ENCODE measurements around the gene CNTFR.

The CNTFR gene

DNA sequence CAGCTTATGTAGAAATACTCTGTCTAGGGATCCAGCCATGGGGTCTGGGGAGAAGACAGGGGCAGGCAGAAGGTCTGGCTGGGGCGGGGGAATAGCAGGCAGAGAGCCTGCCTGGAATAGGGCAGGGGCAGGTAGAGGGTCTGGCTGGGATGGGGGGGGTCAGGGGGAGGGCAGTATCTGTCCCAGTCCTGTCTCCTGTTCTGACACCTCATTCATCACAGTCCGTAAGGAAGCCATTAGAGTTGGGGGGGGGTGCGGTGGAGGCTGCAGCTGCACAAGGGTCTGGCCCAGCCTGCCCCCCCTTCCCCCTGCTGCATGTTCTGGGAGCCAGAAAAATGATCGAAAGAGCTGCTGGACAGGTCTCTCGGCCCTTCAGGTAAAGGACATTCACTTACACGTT is 32.6 kb downstream of the CNTFR start:
- DNase-seq (ENCODE audit: extremely low read depth in 1 of 2, low read depth in 1 of 2): no peak

DNA sequence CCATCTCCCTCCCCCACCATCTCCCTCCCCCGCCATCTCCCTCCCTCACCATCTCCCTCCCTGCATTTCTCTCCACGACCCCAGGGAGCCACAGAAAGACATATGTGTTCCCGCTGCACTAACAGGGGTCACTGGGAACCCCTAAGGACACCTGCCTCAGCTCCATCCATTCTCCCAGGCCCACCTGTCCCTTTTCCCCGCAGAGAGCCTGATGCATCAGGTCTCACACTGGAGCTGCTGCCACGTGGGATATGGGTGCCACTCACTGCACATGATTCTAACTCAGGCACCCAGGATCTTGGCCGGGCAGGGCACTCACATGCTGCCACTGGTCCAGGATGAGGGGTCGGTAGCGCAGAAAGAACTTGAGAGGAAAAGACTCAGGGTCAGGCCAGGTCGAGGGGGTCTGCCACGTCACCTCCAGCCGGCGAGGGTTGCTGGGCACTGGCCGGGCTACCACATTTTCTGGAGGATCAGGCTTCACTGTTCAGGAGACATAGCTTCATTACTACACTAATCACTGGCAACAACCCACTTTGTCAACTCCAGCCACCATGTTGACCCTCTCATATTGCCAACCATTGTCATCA is 33.5 kb downstream of the CNTFR start:
- DNase-seq (ENCODE audit: extremely low read depth in 1 of 2, low read depth in 1 of 2): no peak

DNA sequence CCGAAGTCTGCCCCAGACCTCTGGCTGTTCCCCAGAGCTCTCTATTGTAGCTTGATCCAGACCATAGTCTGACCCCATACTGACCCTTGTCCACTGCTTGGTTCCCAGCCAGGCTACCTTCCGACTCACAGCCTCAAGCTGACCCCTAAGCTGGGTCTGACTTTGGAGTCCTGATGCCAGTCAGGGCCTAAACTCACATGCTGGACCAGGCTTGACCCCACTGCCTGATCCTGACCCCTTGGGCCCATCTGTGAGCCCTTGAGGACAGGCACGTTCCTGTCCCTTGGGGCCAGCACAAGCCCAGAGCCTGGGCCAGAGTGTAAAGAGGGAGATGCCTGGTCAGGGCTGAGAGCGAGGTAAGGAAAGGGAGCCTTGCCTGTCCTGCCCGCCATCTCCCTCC is 34.0 kb downstream of the CNTFR start:
- DNase-seq (ENCODE audit: extremely low read depth in 1 of 2, low read depth in 1 of 2): no peak

DNA sequence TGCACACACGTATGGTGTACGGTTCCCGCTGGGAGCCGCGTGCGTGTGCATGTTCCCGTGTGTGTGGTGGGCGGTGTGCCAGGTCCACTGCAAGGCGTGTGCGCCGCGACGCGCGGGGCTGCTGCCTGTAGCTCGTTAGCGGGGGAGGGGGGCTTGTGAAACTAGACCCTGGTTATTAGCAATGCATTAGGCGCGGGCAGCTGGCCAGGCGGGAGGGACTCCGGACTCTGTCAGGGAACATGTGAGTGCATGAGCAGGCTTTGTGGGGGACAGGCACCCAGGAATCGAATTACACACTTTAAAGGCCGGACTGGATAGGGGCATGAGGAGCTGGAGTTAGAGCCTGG is 34.5 kb downstream of the CNTFR start:
- DNase-seq (ENCODE audit: extremely low read depth in 1 of 2, low read depth in 1 of 2): no peak

DNA sequence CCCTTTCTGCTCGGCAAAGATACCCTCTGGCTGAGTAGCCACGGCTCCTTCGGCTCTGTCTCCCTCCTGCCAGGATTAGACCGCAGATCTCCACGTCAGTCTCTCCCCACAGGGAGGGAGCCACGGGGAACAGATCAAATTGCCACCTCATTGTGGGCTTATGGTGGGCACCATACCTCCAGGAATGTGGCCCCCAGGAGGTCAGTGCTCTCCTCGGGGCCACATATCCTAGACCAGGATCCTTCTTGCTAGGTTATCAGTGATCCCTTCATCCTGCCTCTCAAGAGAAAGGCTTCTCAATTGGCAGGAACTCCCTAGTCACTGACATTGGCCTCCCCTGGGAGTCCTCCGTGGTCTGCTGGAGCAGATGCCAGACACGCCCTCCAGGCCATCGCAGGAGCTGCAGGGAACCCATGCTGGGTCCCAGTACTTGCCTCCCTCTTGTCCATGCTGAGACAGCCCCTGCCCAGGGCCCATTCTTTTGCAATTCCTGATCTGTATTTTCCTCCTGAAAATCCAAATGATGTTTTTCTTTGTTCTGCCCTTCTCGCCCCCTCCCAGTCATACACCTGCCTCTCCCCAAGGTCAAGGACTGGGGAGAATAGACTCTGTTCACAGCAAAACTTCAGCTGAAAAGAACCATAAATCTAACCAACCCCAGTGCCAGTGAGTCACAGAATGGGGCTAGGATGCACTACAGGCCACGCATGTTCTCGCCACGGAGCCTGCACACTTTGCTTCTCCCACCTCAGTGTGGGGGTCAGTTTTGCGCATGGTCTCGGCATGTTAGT is 35.1 kb downstream of the CNTFR start:
- DNase-seq (ENCODE audit: extremely low read depth in 1 of 2, low read depth in 1 of 2): no peak

DNA sequence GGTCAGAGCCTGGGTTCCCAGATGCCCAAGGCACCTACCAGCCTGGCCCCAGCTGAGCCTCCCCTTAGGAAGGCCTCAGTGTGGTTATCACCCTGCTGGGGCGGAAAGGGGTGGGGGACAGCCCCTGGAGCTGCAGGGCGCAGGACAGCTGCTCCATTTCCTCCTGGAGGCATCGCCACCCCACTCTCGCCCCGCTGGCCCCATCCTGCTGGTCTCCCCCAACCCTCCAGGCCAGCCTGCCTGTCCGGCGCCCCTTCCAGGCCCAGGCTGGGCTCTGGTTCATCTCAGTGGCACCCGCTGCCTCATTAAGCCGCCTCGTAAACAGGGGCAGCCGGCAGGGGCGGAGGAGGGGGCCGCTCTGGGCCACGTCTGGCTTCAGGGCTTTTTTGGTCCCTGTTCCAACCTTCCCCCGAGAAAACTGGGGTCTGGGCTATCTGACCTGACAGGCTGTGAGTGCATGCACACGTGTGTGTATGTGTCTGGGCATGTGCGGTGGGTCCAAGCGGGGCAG is 36.0 kb downstream of the CNTFR start:
- no peak for DNase-seq (ENCODE audit: extremely low read depth in 1 of 2, low read depth in 1 of 2)

DNA sequence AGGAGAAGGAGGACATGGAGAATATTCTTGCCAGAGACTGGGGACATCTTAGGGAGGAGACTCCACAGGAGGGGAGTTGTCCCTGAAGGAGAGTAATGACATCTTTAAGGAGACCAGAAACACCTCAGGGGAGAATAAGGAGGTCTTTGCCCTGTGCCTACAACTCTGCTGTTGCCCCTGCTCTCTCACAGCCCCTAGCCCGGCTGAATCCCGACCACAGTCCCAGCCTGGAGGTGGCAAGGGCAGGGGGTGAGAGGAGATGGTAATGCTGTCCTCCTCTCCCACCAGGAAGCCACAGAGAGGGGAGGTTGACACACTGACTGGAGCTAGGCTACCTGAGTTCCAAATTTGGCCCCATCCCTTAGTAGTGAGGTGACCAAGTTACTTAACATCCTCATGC is 36.5 kb downstream of the CNTFR start:
- DNase-seq (ENCODE audit: extremely low read depth in 1 of 2, low read depth in 1 of 2): no peak

DNA sequence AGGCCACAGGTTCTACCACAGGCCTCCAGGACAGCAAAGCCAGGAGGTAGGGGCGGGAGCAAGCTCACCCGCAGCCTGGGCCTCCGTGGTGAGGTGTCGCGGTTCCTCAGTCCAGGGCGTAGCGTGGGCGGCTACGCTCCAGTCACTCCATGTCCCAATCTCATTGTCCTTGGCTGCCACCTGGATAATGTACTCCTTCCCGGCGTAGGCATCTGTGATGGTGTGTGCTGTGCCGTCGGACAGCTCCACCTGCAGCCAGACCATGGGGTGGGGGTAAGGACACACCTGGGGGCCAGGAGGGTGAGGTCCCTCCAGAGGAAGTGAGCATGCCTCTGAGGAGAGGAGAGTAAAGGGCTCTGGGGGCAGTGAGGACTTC is 36.9 kb downstream of the CNTFR start:
- no peak for DNase-seq (ENCODE audit: extremely low read depth in 1 of 2, low read depth in 1 of 2)

DNA sequence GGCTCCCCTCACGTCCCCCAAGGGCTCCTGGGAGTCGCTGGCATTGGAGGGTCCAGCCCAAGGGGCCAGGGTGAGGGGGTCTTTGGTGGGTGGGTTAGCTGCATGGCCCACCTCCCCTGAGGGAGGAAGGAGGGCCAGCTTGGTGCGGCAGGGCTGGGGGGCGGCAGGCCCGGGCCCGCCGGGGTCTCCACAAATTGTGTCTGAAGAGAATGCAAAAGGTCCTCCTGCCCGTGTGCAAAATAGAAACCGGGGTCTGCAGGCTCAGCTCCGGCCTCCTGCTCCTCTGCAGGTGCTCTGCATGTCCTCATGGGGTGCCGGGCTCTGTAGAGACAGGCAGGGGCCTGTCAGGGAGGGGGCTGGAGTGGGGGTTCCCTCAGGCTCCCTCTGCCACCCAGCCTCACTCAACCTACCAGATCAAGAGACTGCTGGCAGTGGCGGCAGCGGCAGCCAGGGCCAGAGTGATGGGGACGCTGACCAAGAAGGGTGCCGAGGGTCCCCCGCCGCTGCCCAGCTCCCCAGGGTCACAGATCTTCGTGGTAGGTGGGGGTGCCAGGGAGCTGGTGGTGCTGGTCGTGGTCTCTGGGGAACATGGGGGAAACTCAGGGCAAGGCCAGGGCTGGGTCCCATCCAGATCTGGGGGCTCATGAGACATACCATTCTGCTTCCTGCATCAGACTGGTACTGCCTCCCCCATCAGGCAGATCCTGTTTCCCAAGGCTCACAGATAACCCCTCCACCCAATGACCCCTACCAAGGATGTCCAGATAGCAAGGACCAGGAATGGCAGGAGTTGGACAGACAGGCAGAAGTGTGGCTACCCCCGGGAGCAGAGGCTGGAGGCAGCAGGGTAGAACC is 37.5 kb downstream of the CNTFR start:
- no peak for DNase-seq (ENCODE audit: extremely low read depth in 1 of 2, low read depth in 1 of 2)

DNA sequence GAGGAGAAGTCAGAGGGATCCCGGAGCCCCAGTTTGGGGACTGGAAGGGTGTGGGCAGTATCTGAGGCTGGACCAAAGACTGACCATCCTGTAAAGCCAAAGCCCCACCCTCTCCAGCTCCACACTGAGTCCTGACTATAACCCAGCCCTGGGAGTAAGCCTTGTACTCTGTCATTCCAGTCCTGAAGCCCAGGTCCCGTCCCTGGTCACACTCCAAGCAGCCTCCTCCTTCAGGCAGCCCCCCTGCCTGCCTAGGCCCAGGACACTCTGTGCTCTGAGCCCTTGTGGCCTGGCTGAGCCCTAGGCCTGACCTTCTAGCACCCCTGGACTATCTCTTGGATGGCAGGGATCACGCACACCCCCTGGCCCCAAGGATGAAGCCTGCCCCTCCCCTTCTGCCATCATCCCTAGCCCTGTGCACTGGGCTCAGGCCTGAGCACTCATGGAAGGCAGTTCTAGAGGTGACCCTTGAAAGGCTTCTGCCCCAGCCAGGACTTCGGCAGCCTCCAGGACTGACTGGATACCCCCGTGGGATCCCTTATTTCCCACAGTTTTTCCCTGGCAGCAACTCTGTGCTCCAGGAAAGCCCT is 38.7 kb downstream of the CNTFR start:
- DNase-seq (ENCODE audit: extremely low read depth in 1 of 2, low read depth in 1 of 2): no peak

DNA sequence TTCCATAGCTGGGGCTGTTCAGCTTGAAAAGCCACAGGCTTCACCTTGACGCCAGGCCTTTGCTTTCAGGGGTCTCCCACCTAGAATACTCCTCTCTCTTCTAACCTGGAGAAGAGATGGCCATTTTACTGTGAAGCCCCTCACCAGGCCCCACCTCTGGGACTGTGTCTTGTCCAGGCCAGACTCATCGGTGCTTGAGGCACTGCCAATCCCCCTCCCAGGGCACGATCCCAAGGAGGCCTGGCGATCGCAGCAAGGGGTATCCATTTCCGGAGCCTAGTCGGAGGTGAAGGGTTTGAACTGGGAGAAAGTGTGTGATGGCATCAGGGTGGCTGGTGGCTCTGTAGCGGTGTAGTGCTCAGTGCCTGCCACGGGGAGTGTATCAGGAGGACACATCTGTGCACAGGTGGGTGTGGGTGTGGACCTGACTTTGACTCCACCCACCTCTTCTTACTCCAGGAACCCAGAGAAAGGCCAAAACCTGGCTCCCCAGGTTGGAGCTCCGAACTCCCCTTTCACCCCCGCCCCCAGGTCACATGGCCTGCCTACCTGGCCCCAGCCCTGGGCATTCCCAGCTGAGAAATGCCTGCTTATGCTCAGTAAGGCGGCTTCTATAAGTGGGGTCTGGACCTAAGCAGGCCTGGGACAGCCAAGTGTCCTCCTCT is 39.4 kb downstream of the CNTFR start:
- no peak for DNase-seq (ENCODE audit: extremely low read depth in 1 of 2, low read depth in 1 of 2)

DNA sequence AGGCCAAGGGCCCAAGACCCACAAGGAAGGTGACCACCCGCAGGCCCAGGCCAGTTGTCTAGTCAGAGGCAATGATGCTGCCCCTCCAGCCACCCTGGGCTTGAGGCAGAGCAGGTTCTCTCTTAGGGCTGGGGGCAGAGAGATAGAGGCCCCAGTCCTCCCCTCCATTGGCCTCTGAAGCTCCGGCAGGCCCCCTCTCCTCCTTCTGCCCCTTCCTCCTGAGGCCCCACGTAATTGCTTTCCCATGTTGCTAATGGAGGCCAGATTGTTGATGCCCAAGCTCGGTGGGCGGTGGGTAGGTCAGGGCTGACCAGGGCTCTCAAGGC is 40.2 kb downstream of the CNTFR start:
- no peak for DNase-seq (ENCODE audit: extremely low read depth in 1 of 2, low read depth in 1 of 2)

DNA sequence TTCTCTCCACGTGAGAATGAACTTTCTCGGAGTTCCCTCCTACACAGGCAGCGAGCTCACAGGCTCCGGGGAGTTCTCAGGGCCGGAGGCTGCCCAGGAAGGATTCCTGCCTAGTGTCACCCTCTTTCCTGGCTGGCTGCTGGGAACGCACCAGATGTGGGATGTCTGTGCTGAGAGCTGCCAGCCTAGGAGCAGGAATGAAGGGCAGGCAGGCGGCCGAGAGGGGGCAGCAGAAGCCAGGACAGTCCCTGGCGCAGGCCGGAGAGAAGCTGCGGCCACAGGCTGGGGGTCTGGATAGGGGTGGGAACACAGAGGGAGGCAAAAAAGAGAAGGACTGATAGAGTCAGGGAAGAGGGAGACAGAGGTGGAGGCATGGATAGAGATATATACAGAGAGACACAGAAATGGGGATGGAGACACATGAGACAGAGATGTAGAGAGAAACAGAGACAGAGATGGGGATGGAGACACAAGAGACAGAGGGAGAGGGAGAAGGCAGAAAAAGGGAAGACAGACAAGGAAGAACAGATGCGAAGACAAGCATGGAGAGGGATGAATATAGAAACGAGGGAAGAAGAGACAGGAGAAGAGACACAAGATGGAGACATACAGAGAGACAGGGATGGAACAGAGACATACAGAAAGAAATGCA is 41.4 kb downstream of the CNTFR start:
- DNase-seq (ENCODE audit: extremely low read depth in 1 of 2, low read depth in 1 of 2): peak in 1 of 2 donors; percentile 16

DNA sequence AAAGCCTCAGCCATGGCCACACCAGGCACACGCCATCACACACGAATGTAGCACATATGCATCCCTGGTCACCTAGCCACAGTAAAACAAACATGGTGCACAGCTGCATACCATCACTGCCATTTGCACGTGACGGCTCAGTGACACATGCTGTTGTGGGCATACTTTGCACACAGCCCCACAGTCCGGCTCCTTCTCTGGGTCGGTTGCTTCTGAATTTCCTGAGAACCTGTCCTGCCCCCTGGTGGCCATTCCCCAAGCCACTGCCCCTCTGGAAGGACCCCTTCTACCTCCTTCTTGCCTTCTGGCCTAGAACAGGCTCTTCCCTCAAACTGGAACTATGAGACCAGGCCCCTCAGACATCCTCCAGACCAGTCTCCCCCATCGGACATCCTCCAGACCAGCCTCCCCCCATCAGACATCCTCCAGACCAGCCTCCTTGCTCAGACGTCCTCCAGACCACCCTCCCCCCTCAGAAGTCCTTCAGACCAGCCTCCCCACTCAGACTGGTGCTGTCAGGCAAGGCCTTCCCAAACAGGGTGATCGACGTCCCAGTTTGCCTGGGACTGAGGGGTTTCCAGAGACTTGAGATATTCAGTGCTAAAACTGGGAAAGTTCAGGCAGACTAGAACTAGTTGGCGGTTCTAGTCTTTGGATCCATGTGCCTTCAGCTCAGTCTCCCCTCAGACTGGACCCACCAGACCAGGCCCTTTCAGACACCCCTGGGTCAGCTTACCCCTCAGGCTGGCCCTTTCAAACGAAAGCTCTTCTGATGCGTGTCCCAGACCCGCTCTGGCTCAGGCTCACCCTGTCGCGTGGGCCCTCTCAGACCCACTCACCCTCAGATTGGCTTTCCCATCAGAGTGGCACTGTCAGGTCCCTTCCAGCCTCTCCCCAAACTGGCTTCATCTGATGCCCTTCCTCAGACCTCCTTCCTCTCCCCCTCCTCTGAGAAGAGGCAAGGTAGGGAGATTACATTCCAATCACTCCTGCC is 42.4 kb downstream of the CNTFR start:
- peak in 1 of 2 donors; percentile 22 for DNase-seq (ENCODE audit: extremely low read depth in 1 of 2, low read depth in 1 of 2)

DNA sequence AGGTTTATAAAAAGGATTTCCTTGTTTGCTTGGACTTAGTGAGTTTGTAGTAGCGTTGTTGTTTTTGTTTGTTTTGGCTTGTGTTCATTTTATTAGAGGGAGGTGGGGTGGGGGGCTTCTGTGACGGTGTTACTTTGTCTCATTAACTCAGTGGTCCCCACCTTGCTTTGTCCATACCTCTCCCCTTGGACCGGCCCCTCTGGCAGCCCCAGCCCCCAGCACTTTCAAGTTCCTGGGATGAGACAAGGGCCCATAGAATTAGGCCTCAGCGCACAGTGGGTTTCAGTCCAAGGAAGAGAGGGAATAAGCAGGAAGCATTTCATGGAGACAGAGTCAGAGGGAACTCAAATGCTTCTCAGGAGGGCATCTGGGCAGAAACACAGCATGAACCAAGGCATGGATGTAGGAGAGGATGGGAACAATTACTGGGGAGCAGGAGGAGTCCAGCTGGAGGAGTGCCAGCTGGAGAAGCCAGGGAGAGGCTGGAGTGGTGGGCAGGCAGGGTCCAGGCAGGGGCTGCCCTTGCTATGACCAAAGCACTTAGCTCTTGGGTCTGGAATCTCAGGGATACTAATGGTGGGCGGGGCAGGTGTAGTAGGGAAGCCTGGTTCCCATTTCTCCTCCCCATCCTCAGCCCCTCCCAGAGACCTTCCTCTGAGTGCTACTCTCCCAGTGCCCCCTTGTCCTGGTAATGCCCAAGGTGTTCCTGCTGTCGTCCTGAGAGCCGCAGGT is 43.3 kb downstream of the CNTFR start:
- DNase-seq (ENCODE audit: extremely low read depth in 1 of 2, low read depth in 1 of 2): no peak

DNA sequence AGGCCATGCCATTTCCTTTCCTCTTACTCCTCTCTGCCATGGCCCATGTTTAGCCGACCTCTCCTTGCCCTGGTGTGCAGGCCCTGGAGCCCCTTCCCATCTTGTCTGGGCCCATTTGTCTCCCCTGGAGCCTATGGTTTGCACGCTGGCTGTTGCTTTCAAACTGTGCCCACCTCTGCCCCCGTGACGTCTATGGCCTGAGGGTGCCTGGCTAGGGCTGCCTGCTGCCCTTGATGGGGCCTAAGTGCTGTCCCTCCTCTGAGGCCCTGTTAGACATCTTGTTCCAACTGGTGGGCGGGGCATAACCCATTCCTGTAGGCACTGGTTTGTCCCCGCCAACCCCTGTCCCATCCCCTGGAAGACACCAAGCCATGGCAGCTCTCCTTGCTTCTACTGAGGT is 44.0 kb downstream of the CNTFR start:
- DNase-seq (ENCODE audit: extremely low read depth in 1 of 2, low read depth in 1 of 2): no peak

DNA sequence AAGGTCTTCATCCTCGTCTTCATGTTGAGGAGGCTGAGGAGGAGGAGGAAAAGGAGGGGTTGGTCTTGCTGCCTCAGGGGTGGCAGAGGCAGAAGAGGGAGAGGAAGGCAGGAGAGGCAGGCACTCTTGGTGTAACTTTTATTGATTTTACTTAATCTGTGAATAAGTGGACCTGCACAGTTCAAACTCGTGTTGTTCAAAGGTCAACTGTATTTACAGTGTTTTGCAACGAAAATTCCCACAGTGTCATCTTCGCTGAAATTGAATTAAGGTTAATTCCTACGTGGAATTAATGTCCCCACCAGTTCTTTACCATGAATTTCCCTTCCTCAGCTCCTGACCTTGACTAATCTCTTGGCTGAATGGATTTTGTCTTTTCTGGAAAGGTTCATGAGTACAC is 45.5 kb downstream of the CNTFR start:
- no peak for DNase-seq (ENCODE audit: extremely low read depth in 1 of 2, low read depth in 1 of 2)

DNA sequence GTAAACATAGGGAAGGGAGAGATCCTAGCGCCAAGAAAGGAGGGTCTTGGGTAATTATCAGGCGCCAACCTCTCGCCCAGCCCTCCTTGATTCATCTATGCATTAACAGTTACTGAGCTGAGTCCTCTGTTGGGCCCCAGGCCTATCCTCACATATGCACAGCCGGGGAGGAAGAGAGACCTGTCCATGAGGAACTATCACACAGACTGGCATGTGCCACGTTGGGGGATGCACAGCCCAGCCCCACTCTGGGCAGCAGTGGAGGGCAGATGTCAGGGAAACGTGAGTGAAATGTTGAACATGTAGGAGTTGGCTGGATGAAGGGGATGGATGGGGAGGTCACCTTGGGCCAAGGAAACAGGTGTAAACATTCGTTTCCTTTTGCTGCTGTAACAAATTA is 48.0 kb downstream of the CNTFR start:
- DNase-seq (ENCODE audit: extremely low read depth in 1 of 2, low read depth in 1 of 2): no peak

DNA sequence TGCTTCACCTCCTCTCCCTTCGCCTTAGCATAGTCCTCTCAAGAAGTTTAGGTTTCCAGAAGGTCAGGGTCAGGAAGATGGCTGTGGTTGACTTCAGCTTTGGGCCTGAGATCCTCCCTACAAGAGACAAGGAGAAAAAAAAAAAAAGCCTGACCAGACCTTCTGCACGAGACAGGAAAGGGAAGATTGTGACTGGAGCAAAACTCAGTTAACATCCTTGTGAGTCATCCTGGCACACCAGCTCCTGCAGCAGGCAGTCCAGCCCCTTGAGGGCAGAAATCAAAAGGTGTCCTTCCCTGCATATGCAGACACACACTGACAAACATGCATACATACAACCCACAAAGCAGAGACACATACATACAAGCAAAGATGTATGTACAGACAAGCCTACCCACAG is 48.7 kb downstream of the CNTFR start:
- DNase-seq (ENCODE audit: extremely low read depth in 1 of 2, low read depth in 1 of 2): no peak

All from activated CD8-positive, alpha-beta memory T cell treated with anti-CD3 and anti-CD28 coated beads for 1 hour (primary cell).